SK-N-SH (cell line): ENCODE results near the gene FYCO1. TPM values are rescaled to one million over a fixed set of nuclear protein-coding genes. Genes with fewer than 3 reads are reported as not detected.

ENCODE experiments used
- CTCF ChIA-PET: fragments of 300-600, 350-600 bp; formaldehyde crosslinking; extraction: SDS; loops from one replicate; lab custom pipeline; 2021; lab: Yijun Ruan, JAX
- POLR2A ChIA-PET: fragments of 350-600 bp; sonication (Branson Sonifier 250); formaldehyde crosslinking; extraction: SDS; loops from one replicate; lab custom pipeline; 2020; ENCODE audit warnings: antibody characterized with exemption, inconsistent platforms; lab: Yijun Ruan, JAX
- DNase-seq: peaks from one replicate; pipeline ENCODE4 v3.0.0; 2012
- H2AFZ ChIP-seq: fragments of 200-600 bp; sonication (generic); 2 replicates; pipeline ENCODE4 v1.8.1; 2016; ENCODE audit warnings: antibody characterized with exemption, mild to moderate bottlenecking, low read depth
- H3F3A ChIP-seq: fragments of 200-600 bp; sonication (generic); replicated peaks from 2 replicates; pipeline ENCODE3; 2016; ENCODE audit warnings: antibody characterized with exemption, mild to moderate bottlenecking; ENCODE audit not compliant: insufficient read depth
- H3K27ac ChIP-seq, 2 experiments: fragments of 200-500 bp in 1 of 2; fragments of 200-600 bp in 1 of 2; sonication (Bioruptor generic) in 1 of 2; sonication (generic), shearing (Covaris generic) in 1 of 2; 2 replicates each; pipeline versions ENCODE4 v1.5.1 to v1.6.1; 2014 to 2016; ENCODE audit warnings: low read depth in 2 of 2, inconsistent platforms in 1 of 2, low read length in 1 of 2, mild to moderate bottlenecking in 1 of 2, mixed read lengths in 1 of 2
- H3K27me3 ChIP-seq: fragments of 200-600 bp; sonication (generic), shearing (Covaris generic); 2 replicates; pipeline ENCODE4 v1.6.1; 2016; ENCODE audit warnings: mixed run types; ENCODE audit not compliant: insufficient read depth
- H3K36me3 ChIP-seq, 2 experiments: fragments of 200-500 bp in 1 of 2; fragments of 200-600 bp in 1 of 2; sonication (Bioruptor generic) in 1 of 2; sonication (generic) in 1 of 2; replicated peaks in 1 of 2; 2 replicates each; pipeline versions ENCODE3 to v1.5.1; 2014 to 2016; ENCODE audit warnings: low read length in 1 of 2, mild to moderate bottlenecking in 1 of 2; ENCODE audit not compliant: insufficient read depth in 2 of 2, control insufficient read depth in 1 of 2
- H3K4me1 ChIP-seq, 2 experiments: fragments of 200-500 bp in 1 of 2; fragments of 200-600 bp in 1 of 2; sonication (Bioruptor generic) in 1 of 2; sonication (generic), shearing (Covaris generic) in 1 of 2; 2 replicates each; pipeline versions ENCODE4 v1.5.1 to v1.6.1; 2014 to 2016; ENCODE audit warnings: low read depth in 1 of 2, low read length in 1 of 2, mixed run types in 1 of 2; ENCODE audit not compliant: insufficient read depth in 2 of 2, control insufficient read depth in 1 of 2
- H3K4me2 ChIP-seq: fragments of 200-600 bp; sonication (generic), shearing (Covaris generic); 2 replicates; pipeline ENCODE4 v1.6.1; 2017; ENCODE audit warnings: mixed run types
- H3K4me3 ChIP-seq, 2 experiments: fragments of 200-500 bp in 1 of 2; fragments of 200-600 bp in 1 of 2; sonication (Bioruptor generic) in 1 of 2; sonication (generic), shearing (Covaris generic) in 1 of 2; 2 replicates each; pipeline versions ENCODE4 v1.5.1 to v1.8.1; 2014 to 2016; ENCODE audit warnings: low read depth in 2 of 2, inconsistent platforms in 1 of 2, low read length in 1 of 2, mild to moderate bottlenecking in 1 of 2, mixed read lengths in 1 of 2, moderate library complexity in 1 of 2
- H3K79me2 ChIP-seq: fragments of 200-600 bp; sonication (generic); 2 replicates; pipeline ENCODE4 v1.8.1; 2017; ENCODE audit warnings: mild to moderate bottlenecking; ENCODE audit not compliant: insufficient read depth
- H3K9ac ChIP-seq: fragments of 200-600 bp; sonication (generic); 2 replicates; pipeline ENCODE4 v1.6.1; 2017; ENCODE audit warnings: mixed run types
- H3K9me2 ChIP-seq: fragments of 200-600 bp; sonication (generic); 2 replicates; pipeline ENCODE4 v1.6.1; 2017; ENCODE audit warnings: mixed run types
- H3K9me3 ChIP-seq: fragments of 200-600 bp; sonication (generic); 2 replicates; pipeline ENCODE4 v1.6.1; 2017; ENCODE audit warnings: mixed run types, mild to moderate bottlenecking, moderate library complexity
- H4K20me1 ChIP-seq: fragments of 200-600 bp; sonication (generic); 2 replicates; pipeline ENCODE4 v1.6.1; 2017; ENCODE audit warnings: mild to moderate bottlenecking, mixed run types; ENCODE audit not compliant: insufficient read depth
- EP300 ChIP-seq, 2 experiments: IDR thresholded peaks; 2 replicates each; pipeline versions ENCODE4 v1.4.0 to v1.6.1; 2012; ENCODE audit warnings: borderline replicate concordance in 1 of 2, low read depth in 1 of 2, low read length in 1 of 2
- EZH2phosphoT487 ChIP-seq: fragments of 200-600 bp; sonication (generic); IDR thresholded peaks from 2 replicates; pipeline ENCODE4 v1.6.1; 2017; ENCODE audit warnings: low read depth, mixed run types, mild to moderate bottlenecking, antibody characterized with exemption, moderate library complexity, borderline replicate concordance
- FOSL2 ChIP-seq: IDR thresholded peaks from 2 replicates; pipeline ENCODE4 v1.4.0; 2012; ENCODE audit warnings: low read depth, mild to moderate bottlenecking, moderate library complexity, borderline replicate concordance
- GABPA ChIP-seq: IDR thresholded peaks from 2 replicates; pipeline ENCODE4 v1.4.0; 2012; ENCODE audit warnings: low read depth, mild to moderate bottlenecking
- MEF2A ChIP-seq: IDR thresholded peaks from 2 replicates; pipeline ENCODE4 v1.4.0; 2012; ENCODE audit warnings: low read depth, borderline replicate concordance
- MXI1 ChIP-seq: IDR thresholded peaks from 2 replicates; pipeline ENCODE4 v1.6.1; 2012; ENCODE audit warnings: mild to moderate bottlenecking, low read depth, low read length, improper control_type of control experiment
- NFIC ChIP-seq: IDR thresholded peaks from 2 replicates; pipeline ENCODE4 v1.4.0; 2012; ENCODE audit warnings: borderline replicate concordance
- NRF1 ChIP-seq: IDR thresholded peaks from 2 replicates; pipeline ENCODE4 v1.6.1; 2012; ENCODE audit warnings: low read depth, mild to moderate bottlenecking, low read length
- RFX5 ChIP-seq: IDR thresholded peaks from 2 replicates; pipeline ENCODE4 v1.6.1; 2012; ENCODE audit warnings: mild to moderate bottlenecking, improper control_type of control experiment, low read length
- SIN3A ChIP-seq: IDR thresholded peaks from 2 replicates; pipeline ENCODE4 v1.6.1; 2012; ENCODE audit warnings: low read depth, mild to moderate bottlenecking, low read length, moderate library complexity, borderline replicate concordance
- TCF12 ChIP-seq: IDR thresholded peaks from 2 replicates; pipeline ENCODE4 v1.4.0; 2012
- YY1 ChIP-seq: IDR thresholded peaks from 2 replicates; pipeline ENCODE4 v1.4.0; 2012; ENCODE audit warnings: low read depth, mild to moderate bottlenecking
- WGBS: methylation state at CpG from one replicate; pipeline ENCODE4 v1.1.6; 2017; ENCODE audit warnings: low lambda C conversion rate; 5-methylcytosine and 5-hydroxymethylcytosine counted together
- polyA plus RNA-seq, 3 experiments: library from polyadenylated mRNA; depleted of rRNA; stranded (reverse); fragments of >200 nt; gene quantifications; 2 replicates each; pipeline ENCODE4 v1.2.3, GENCODE V29; 2012
- TF ChIP-seq, protein P1 (sequence below): IDR thresholded peaks from 2 replicates; pipeline ENCODE4 v1.6.1; 2012; ENCODE audit warnings: mild to moderate bottlenecking, low read depth, low read length, moderate library complexity
- TF ChIP-seq, protein P2 (sequence below): IDR thresholded peaks from 2 replicates; pipeline ENCODE4 v1.4.0; 2012; ENCODE audit warnings: low read depth, borderline replicate concordance
- TF ChIP-seq, protein P3 (sequence below): fragments of 150-350 bp; IDR thresholded peaks from 2 replicates; pipeline ENCODE4 v1.6.1; 2017; ENCODE audit warnings: antibody characterized with exemption, low read length, low read depth, borderline replicate concordance
- TF ChIP-seq, protein P4 (sequence below): IDR thresholded peaks from 2 replicates; pipeline ENCODE4 v1.4.0; 2012; ENCODE audit warnings: low read depth, borderline replicate concordance
- TF ChIP-seq, protein P5 (sequence below): fragments of 200-600 bp; sonication (generic); IDR thresholded peaks from 2 replicates; pipeline ENCODE4 v1.6.1; 2017; ENCODE audit warnings: antibody characterized with exemption, mild to moderate bottlenecking, moderate library complexity
- TF ChIP-seq, protein P6 (sequence below): IDR thresholded peaks from 2 replicates; pipeline ENCODE4; 2012

The FYCO1 gene
- polyA plus RNA-seq, 1 of the 3 experiments (the other 2 are of a cell fraction) = 5.5 TPM

DNA sequence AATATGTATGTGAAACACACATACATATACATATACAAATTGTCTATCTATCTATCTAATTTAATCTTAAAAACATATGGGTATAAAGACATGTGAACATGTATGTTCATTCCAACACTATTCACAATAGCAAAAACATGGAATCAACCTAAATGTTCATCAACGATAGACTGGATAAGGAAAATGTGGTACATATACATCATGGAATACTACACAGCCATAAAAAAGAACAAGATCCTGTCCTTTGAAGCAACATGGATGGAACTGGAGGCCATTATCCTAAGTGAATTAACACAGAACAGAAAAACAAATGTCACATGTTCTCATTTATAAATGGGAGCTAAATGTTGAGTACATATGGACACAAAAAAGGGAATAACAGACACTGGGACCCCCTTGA, 103.5 kb downstream of the FYCO1 start:
- Histone ChIP-seq H3K79me2 (no peaks in the 10 kb centered on the region), H3K9ac (no peak overlapping the region), H3K9me2 (no peaks in the 10 kb centered on the region), H3K4me1 (peaks cover 0 to 22% of the 10 kb centered on the region in 2 experiments; a peak in 1 of 4 replicates), H3K27ac (no peak overlapping the region), H3K4me3 (no peak overlapping the region), H3F3A (no peaks in the 10 kb centered on the region), H3K36me3 (no peaks in the 10 kb centered on the region), H2AFZ (no peak overlapping the region), H3K4me2 (no peak overlapping the region), H3K9me3 (no peaks in the 10 kb centered on the region), H4K20me1 (no peaks in the 10 kb centered on the region), H3K27me3 (no peaks in the 10 kb centered on the region)
- ChIA-PET POLR2A (no interaction called here), CTCF (interaction anchor here (0.7 to 1.3 kb wide), 3 partner anchors 18 to 214 kb away, joined by 3 to 4 read pairs (median 3); no protein-coding TSS in a partner anchor)
- DNase-seq = no peak
- WGBS = 76% methylated on average over 1 of the region's 1 CpG
- no peak for TF ChIP-seq EZH2phosphoT487
- TF ChIP-seq FOSL2 = no peak
- no peak for TF ChIP-seq NRF1
- TF ChIP-seq MEF2A = no peak
- no peak for TF ChIP-seq MXI1
- TF ChIP-seq SIN3A = no peak
- no peak for TF ChIP-seq TCF12
- TF ChIP-seq, protein P1, sequence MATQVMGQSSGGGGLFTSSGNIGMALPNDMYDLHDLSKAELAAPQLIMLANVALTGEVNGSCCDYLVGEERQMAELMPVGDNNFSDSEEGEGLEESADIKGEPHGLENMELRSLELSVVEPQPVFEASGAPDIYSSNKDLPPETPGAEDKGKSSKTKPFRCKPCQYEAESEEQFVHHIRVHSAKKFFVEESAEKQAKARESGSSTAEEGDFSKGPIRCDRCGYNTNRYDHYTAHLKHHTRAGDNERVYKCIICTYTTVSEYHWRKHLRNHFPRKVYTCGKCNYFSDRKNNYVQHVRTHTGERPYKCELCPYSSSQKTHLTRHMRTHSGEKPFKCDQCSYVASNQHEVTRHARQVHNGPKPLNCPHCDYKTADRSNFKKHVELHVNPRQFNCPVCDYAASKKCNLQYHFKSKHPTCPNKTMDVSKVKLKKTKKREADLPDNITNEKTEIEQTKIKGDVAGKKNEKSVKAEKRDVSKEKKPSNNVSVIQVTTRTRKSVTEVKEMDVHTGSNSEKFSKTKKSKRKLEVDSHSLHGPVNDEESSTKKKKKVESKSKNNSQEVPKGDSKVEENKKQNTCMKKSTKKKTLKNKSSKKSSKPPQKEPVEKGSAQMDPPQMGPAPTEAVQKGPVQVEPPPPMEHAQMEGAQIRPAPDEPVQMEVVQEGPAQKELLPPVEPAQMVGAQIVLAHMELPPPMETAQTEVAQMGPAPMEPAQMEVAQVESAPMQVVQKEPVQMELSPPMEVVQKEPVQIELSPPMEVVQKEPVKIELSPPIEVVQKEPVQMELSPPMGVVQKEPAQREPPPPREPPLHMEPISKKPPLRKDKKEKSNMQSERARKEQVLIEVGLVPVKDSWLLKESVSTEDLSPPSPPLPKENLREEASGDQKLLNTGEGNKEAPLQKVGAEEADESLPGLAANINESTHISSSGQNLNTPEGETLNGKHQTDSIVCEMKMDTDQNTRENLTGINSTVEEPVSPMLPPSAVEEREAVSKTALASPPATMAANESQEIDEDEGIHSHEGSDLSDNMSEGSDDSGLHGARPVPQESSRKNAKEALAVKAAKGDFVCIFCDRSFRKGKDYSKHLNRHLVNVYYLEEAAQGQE = no peak
- TF ChIP-seq, protein P2, sequence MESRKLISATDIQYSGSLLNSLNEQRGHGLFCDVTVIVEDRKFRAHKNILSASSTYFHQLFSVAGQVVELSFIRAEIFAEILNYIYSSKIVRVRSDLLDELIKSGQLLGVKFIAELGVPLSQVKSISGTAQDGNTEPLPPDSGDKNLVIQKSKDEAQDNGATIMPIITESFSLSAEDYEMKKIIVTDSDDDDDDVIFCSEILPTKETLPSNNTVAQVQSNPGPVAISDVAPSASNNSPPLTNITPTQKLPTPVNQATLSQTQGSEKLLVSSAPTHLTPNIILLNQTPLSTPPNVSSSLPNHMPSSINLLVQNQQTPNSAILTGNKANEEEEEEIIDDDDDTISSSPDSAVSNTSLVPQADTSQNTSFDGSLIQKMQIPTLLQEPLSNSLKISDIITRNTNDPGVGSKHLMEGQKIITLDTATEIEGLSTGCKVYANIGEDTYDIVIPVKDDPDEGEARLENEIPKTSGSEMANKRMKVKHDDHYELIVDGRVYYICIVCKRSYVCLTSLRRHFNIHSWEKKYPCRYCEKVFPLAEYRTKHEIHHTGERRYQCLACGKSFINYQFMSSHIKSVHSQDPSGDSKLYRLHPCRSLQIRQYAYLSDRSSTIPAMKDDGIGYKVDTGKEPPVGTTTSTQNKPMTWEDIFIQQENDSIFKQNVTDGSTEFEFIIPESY = no peak
- TF ChIP-seq RFX5 = no peak

DNA sequence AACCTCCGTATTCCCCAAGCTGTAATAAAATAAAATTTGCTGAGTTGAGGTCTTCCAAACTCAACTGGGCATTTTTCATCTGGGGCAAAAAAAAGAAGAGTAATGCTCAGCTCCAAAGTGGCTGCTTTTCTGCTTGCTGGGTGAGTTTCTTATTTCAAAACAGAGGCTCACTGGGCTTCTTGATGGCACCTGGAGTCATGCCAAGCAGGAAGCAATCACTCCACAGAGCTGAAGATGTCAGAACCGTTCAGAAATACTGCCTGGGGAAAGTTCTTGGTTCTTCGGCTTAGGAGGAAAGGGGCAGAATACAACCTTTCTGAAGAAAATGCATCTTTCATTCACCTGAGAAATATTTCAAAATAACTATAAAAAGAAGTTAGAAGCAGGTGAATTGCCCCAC, 105.2 kb downstream of the FYCO1 start:
- Histone ChIP-seq H3K27ac (no peak overlapping the region), H3K27me3 (no peaks in the 10 kb centered on the region), H3K4me3 (no peak overlapping the region), H3K4me1 (peaks cover 0 to 10% of the 10 kb centered on the region in 2 experiments; a peak in 1 of 4 replicates), H3K4me2 (no peak overlapping the region), H3K79me2 (no peaks in the 10 kb centered on the region), H2AFZ (no peak overlapping the region), H3K9me2 (no peaks in the 10 kb centered on the region), H3K9ac (no peak overlapping the region), H4K20me1 (no peaks in the 10 kb centered on the region), H3K36me3 (no peaks in the 10 kb centered on the region), H3K9me3 (no peaks in the 10 kb centered on the region), H3F3A (no peaks in the 10 kb centered on the region)
- DNase-seq = no peak
- ChIA-PET CTCF (no interaction called here), POLR2A (no interaction called here)
- 56% methylated on average over 3 of the region's 3 CpGs for WGBS
- TF ChIP-seq, protein P3, sequence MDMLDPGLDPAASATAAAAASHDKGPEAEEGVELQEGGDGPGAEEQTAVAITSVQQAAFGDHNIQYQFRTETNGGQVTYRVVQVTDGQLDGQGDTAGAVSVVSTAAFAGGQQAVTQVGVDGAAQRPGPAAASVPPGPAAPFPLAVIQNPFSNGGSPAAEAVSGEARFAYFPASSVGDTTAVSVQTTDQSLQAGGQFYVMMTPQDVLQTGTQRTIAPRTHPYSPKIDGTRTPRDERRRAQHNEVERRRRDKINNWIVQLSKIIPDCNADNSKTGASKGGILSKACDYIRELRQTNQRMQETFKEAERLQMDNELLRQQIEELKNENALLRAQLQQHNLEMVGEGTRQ = no peak
- TF ChIP-seq TCF12 = no peak
- TF ChIP-seq, protein P4, sequence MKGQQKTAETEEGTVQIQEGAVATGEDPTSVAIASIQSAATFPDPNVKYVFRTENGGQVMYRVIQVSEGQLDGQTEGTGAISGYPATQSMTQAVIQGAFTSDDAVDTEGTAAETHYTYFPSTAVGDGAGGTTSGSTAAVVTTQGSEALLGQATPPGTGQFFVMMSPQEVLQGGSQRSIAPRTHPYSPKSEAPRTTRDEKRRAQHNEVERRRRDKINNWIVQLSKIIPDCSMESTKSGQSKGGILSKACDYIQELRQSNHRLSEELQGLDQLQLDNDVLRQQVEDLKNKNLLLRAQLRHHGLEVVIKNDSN = no peak
- no peak for TF ChIP-seq YY1
- TF ChIP-seq MXI1 = no peak
- TF ChIP-seq, protein P5, sequence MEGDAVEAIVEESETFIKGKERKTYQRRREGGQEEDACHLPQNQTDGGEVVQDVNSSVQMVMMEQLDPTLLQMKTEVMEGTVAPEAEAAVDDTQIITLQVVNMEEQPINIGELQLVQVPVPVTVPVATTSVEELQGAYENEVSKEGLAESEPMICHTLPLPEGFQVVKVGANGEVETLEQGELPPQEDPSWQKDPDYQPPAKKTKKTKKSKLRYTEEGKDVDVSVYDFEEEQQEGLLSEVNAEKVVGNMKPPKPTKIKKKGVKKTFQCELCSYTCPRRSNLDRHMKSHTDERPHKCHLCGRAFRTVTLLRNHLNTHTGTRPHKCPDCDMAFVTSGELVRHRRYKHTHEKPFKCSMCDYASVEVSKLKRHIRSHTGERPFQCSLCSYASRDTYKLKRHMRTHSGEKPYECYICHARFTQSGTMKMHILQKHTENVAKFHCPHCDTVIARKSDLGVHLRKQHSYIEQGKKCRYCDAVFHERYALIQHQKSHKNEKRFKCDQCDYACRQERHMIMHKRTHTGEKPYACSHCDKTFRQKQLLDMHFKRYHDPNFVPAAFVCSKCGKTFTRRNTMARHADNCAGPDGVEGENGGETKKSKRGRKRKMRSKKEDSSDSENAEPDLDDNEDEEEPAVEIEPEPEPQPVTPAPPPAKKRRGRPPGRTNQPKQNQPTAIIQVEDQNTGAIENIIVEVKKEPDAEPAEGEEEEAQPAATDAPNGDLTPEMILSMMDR = no peak
- no peak for TF ChIP-seq NFIC
- TF ChIP-seq EP300 (IDR thresholded peaks at IDR 0.05; ENCODE audit: borderline replicate concordance in 1 of 2, low read depth in 1 of 2, low read length in 1 of 2) = no peak
- TF ChIP-seq GABPA = no peak
- TF ChIP-seq, protein P6, sequence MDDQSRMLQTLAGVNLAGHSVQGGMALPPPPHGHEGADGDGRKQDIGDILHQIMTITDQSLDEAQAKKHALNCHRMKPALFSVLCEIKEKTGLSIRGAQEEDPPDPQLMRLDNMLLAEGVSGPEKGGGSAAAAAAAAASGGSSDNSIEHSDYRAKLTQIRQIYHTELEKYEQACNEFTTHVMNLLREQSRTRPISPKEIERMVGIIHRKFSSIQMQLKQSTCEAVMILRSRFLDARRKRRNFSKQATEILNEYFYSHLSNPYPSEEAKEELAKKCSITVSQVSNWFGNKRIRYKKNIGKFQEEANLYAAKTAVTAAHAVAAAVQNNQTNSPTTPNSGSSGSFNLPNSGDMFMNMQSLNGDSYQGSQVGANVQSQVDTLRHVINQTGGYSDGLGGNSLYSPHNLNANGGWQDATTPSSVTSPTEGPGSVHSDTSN = no peak
